ENCODE data around the gene PCDHB11.
"Not testable (repeated sequence)": the region's sequence is repeated elsewhere in the genome, so short reads cannot be mapped to it uniquely, and the experiment has no call there.

DNA sequence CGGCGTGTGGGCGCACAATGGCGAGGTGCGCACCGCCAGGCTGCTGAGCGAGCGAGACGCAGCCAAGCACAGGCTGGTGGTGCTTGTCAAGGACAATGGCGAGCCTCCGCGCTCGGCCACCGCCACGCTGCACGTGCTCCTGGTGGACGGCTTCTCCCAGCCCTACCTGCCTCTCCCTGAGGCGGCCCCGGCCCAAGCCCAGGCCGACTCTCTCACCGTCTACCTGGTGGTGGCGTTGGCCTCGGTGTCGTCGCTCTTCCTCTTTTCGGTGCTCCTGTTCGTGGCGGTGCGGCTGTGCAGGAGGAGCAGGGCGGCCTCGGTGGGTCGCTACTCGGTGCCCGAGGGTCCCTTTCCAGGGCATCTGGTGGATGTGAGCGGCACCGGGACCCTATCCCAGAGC is 47.3 kb upstream of the PCDHB11 start:
- not testable (repeated sequence) for TF ChIP-seq ZNF274 (IDR thresholded peaks at IDR 0.05; ENCODE audit: low read depth, low read length); YY1 (IDR thresholded peaks at IDR 0.05; ENCODE audit: insufficient read depth, insufficient read length); SUZ12 (IDR thresholded peaks at IDR 0.05; ENCODE audit: extremely low read depth, insufficient read depth, insufficient read length)

Data from NT2/D1 (cell line).